ENCODE measurements around the gene PFKFB4.
"Not testable (repeated sequence)": the region's sequence is repeated elsewhere in the genome, so short reads cannot be mapped to it uniquely, and the experiment has no call there.

Gene PFKFB4

GRCh38 chr3:48493203-48493501 lies 63.5 kb downstream of the PFKFB4 start:
- H3K27ac ChIP-seq (ENCODE audit: low read depth, low read length, poor library complexity, severe bottlenecking) = peak overlapping the region; percentile 71
- no peaks in the 10 kb centered on the region for H3K36me3 ChIP-seq (ENCODE audit: insufficient read depth, low read length)
- H3F3A ChIP-seq (ENCODE audit: insufficient read depth, low read length) = no peaks in the 10 kb centered on the region
- no peaks in the 10 kb centered on the region for H3K9me2 ChIP-seq (ENCODE audit: low read depth, low read length)
- H2AFZ ChIP-seq (ENCODE audit: low read length) = no peak overlapping the region
- no peak overlapping the region; the same call in 1 of the 2 replicates for H3K9ac ChIP-seq (ENCODE audit: low read length)
- H4K20me1 ChIP-seq (ENCODE audit: insufficient read depth, low read length) = no peaks in the 10 kb centered on the region
- H3K4me2 ChIP-seq (ENCODE audit: low read length) = peak overlapping the region; percentile 38; the same call in 1 of the 2 replicates
- no peaks in the 10 kb centered on the region for H3K27me3 ChIP-seq (ENCODE audit: insufficient read depth, low read length)
- TF ChIP-seq, protein P1, sequence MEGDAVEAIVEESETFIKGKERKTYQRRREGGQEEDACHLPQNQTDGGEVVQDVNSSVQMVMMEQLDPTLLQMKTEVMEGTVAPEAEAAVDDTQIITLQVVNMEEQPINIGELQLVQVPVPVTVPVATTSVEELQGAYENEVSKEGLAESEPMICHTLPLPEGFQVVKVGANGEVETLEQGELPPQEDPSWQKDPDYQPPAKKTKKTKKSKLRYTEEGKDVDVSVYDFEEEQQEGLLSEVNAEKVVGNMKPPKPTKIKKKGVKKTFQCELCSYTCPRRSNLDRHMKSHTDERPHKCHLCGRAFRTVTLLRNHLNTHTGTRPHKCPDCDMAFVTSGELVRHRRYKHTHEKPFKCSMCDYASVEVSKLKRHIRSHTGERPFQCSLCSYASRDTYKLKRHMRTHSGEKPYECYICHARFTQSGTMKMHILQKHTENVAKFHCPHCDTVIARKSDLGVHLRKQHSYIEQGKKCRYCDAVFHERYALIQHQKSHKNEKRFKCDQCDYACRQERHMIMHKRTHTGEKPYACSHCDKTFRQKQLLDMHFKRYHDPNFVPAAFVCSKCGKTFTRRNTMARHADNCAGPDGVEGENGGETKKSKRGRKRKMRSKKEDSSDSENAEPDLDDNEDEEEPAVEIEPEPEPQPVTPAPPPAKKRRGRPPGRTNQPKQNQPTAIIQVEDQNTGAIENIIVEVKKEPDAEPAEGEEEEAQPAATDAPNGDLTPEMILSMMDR (IDR thresholded peaks at IDR 0.05; ENCODE audit: low read length) = no peak
- TF ChIP-seq EZH2 (IDR thresholded peaks at IDR 0.05; ENCODE audit: borderline replicate concordance, low read length) = no peak
- no peaks in the 10 kb centered on the region for H3K9me3 ChIP-seq (ENCODE audit: low read length)
- no peaks in the 10 kb centered on the region for H3K79me2 ChIP-seq (ENCODE audit: insufficient read depth, low read length)
- peaks cover 14% of the 10 kb centered on the region for H3K4me1 ChIP-seq (ENCODE audit: insufficient read depth, low read length, severe bottlenecking)
- H3K4me3 ChIP-seq (ENCODE audit: low read depth, low read length, poor library complexity, severe bottlenecking) = no peak overlapping the region

- Histone ChIP-seq H3K4me1 (ENCODE audit: insufficient read depth, low read length, severe bottlenecking) (peaks cover 14% of the 10 kb centered on the region), H3K4me3 (ENCODE audit: low read depth, low read length, poor library complexity, severe bottlenecking) (peak overlapping the region; percentile 1), H3K27me3 (ENCODE audit: insufficient read depth, low read length) (no peaks in the 10 kb centered on the region), H3K4me2 (ENCODE audit: low read length) (peak overlapping the region; percentile 38), H3K9me3 (ENCODE audit: low read length) (no peaks in the 10 kb centered on the region), H2AFZ (ENCODE audit: low read length) (no peak overlapping the region), H3K27ac (ENCODE audit: low read depth, low read length, poor library complexity, severe bottlenecking) (peak overlapping the region; percentile 71), H4K20me1 (ENCODE audit: insufficient read depth, low read length) (no peaks in the 10 kb centered on the region), H3K9me2 (ENCODE audit: low read depth, low read length) (no peaks in the 10 kb centered on the region), H3F3A (ENCODE audit: insufficient read depth, low read length) (no peaks in the 10 kb centered on the region), H3K9ac (ENCODE audit: low read length) (no peak overlapping the region; the same call in 1 of the 2 replicates), H3K79me2 (ENCODE audit: insufficient read depth, low read length) (no peaks in the 10 kb centered on the region), H3K36me3 (ENCODE audit: insufficient read depth, low read length) (no peaks in the 10 kb centered on the region)
- TF ChIP-seq EZH2 (IDR thresholded peaks at IDR 0.05; ENCODE audit: borderline replicate concordance, low read length) = no peak
- TF ChIP-seq, protein P1 (IDR thresholded peaks at IDR 0.05; ENCODE audit: low read length) = no peak
These were observed 64.0 kb downstream of the PFKFB4 start for GRCh38 chr3:48492461-48493202.

- Histone ChIP-seq H3K27ac (ENCODE audit: low read depth, low read length, poor library complexity, severe bottlenecking) (no peak overlapping the region), H3K9me3 (ENCODE audit: low read length) (no peaks in the 10 kb centered on the region), H3K9me2 (ENCODE audit: low read depth, low read length) (no peaks in the 10 kb centered on the region), H3K9ac (ENCODE audit: low read length) (no peak overlapping the region), H3K4me2 (ENCODE audit: low read length) (no peak overlapping the region), H3K36me3 (ENCODE audit: insufficient read depth, low read length) (no peaks in the 10 kb centered on the region), H3K27me3 (ENCODE audit: insufficient read depth, low read length) (no peaks in the 10 kb centered on the region), H3K79me2 (ENCODE audit: insufficient read depth, low read length) (no peaks in the 10 kb centered on the region), H4K20me1 (ENCODE audit: insufficient read depth, low read length) (no peaks in the 10 kb centered on the region), H3K4me1 (ENCODE audit: insufficient read depth, low read length, severe bottlenecking) (peaks cover 4% of the 10 kb centered on the region), H3K4me3 (ENCODE audit: low read depth, low read length, poor library complexity, severe bottlenecking) (no peak overlapping the region), H3F3A (ENCODE audit: insufficient read depth, low read length) (no peaks in the 10 kb centered on the region), H2AFZ (ENCODE audit: low read length) (no peak overlapping the region)
- TF ChIP-seq EZH2 (IDR thresholded peaks at IDR 0.05; ENCODE audit: borderline replicate concordance, low read length) = no peak
- TF ChIP-seq, protein P1 (IDR thresholded peaks at IDR 0.05; ENCODE audit: low read length) = no peak
These were observed 69.7 kb downstream of the PFKFB4 start for GRCh38 chr3:48486952-48487351.

- not testable (repeated sequence) for H3K36me3 ChIP-seq (ENCODE audit: insufficient read depth, low read length); H3K27ac ChIP-seq (ENCODE audit: low read depth, low read length, poor library complexity, severe bottlenecking); H3K4me3 ChIP-seq (ENCODE audit: low read depth, low read length, poor library complexity, severe bottlenecking); H3K79me2 ChIP-seq (ENCODE audit: insufficient read depth, low read length); H3K4me2 ChIP-seq (ENCODE audit: low read length); H3F3A ChIP-seq (ENCODE audit: insufficient read depth, low read length); H4K20me1 ChIP-seq (ENCODE audit: insufficient read depth, low read length); H3K9me3 ChIP-seq (ENCODE audit: low read length); H2AFZ ChIP-seq (ENCODE audit: low read length); H3K9ac ChIP-seq (ENCODE audit: low read length); H3K9me2 ChIP-seq (ENCODE audit: low read depth, low read length); H3K27me3 ChIP-seq (ENCODE audit: insufficient read depth, low read length)
- peaks cover 18% of the 10 kb centered on the region for H3K4me1 ChIP-seq (ENCODE audit: insufficient read depth, low read length, severe bottlenecking)
These were observed 73.8 kb downstream of the PFKFB4 start for GRCh38 chr3:48482822-48483221.

DNA sequence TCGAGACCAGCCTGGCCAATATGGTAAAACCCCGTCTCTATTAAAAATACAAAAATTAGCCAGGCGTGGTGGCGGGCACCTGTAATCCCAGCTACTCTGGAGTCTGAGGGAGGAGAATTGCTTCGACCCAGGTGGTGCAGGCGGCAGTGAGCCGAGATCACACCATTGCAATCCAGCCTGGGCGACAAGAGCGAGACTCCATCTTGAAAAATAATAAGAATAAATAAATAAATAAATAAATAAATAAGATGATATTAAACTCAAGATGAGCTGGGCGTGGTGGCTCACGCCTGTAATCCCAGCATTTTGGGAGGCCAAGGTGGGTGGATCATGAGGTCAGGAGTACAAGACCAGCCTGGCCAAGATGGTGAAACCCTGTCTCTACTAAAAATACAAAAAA lies 75.7 kb downstream of the PFKFB4 start:
- not testable (repeated sequence) for H3K4me3 ChIP-seq (ENCODE audit: low read depth, low read length, poor library complexity, severe bottlenecking); H3K79me2 ChIP-seq (ENCODE audit: insufficient read depth, low read length); H2AFZ ChIP-seq (ENCODE audit: low read length); H3K9ac ChIP-seq (ENCODE audit: low read length); H3K9me3 ChIP-seq (ENCODE audit: low read length); H3K4me2 ChIP-seq (ENCODE audit: low read length); H3K9me2 ChIP-seq (ENCODE audit: low read depth, low read length); H3K27ac ChIP-seq (ENCODE audit: low read depth, low read length, poor library complexity, severe bottlenecking); H3K36me3 ChIP-seq (ENCODE audit: insufficient read depth, low read length); H3K27me3 ChIP-seq (ENCODE audit: insufficient read depth, low read length); H4K20me1 ChIP-seq (ENCODE audit: insufficient read depth, low read length); H3F3A ChIP-seq (ENCODE audit: insufficient read depth, low read length)
- H3K4me1 ChIP-seq (ENCODE audit: insufficient read depth, low read length, severe bottlenecking) = peaks cover 28% of the 10 kb centered on the region

Measured in OCI-LY1 (cell line).